NK-92 (cell line): ENCODE measurements around the gene PAM.
"Not testable (repeated sequence)": the region's sequence is repeated elsewhere in the genome, so short reads cannot be mapped to it uniquely, and the experiment has no call there.

ENCODE experiments used
- DNase-seq: peaks from one replicate; lab custom pipeline; 2025; ENCODE audit not compliant: unreplicated experiment; lab: John Stamatoyannopoulos, UW

The PAM gene

GRCh38 chr5:102750151-102750834, 4.8 kb upstream of the PAM start:
- no peak for DNase-seq

GRCh38 chr5:102751903-102752376, 3.2 kb upstream of the PAM start:
- DNase-seq, result not testable (repeated sequence)

- no peak for DNase-seq
Measured at GRCh38 chr5:102753889-102754766, 977 bp upstream of the PAM start.

DNA sequence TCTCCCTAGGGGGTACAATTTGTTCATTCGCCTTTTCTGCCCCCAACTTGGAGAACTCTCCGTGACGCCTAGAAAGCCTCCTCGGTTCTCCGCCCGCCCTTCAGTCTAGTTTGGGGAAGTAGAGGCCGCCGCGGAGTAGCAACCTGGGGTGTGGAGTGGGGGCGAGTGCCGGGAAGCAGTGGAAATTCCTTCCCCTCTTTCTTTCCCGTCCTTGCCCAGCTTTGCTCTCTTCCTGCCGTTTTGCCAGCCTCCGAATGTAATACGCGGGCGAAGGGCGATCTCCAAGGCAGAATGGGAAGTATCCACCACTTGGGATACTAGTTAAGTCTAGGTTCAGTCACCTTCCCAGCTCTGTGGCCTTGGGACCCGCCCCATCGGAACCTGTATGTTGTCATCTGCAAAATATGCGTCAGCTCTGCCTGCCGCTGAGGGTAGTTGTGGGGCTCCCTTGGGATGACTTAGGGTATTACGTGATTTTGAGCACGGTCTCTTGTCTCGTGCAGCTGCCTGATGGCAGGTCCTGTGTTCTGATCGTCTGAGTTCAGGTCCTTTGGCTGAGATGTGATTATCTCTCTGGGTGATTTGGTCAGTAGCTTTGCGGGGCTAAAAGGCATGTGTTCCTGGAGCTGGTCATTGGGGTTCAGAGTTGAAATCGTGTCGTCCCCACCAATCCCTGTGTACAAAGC, 724 bp downstream of the PAM start:
- DNase-seq, result no peak

- DNase-seq, result no peak
Measured at GRCh38 chr5:102758576-102758975, 3.5 kb downstream of the PAM start.

DNA sequence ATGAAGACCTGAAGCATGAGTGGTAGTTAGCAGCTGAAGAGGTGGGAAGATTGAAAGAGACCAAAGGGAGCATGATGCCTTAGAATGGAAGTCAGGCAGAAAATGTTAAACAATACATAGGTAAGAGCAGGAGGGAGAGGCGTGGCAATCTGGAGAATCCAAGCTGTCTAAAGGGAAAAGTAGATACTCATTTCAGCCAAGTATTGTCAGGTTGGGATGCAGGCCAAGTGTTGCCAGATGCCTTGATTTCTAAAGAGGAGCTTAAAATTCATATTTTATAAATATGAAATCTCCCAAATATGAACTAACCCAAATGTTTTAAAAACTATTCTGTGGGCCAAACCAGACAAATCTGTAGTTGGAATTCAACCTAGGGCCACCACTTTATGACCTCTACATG, 4.2 kb downstream of the PAM start:
- DNase-seq, result no peak

DNA sequence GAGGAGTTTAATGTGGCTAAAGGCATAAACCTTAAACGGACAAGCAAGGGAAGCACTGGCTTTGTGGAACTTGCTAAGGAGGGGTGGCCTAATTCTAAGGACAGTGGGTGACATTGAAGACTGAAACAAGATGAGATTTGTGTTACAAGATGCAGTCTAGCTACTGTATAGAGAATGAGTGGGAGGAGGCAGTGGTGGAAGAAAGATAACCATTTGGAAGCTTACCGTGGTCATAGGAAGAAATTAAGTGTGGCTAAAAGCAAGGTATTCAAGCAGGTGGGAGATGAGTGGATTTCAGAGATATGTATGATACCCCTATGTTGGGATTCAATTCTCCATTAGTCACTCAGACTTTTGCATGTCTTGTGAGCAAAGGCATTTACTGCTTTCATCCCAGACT, 4.6 kb downstream of the PAM start:
- DNase-seq, result no peak

- DNase-seq, result no peak
Measured at GRCh38 chr5:102760815-102761214, 5.7 kb downstream of the PAM start.

DNA sequence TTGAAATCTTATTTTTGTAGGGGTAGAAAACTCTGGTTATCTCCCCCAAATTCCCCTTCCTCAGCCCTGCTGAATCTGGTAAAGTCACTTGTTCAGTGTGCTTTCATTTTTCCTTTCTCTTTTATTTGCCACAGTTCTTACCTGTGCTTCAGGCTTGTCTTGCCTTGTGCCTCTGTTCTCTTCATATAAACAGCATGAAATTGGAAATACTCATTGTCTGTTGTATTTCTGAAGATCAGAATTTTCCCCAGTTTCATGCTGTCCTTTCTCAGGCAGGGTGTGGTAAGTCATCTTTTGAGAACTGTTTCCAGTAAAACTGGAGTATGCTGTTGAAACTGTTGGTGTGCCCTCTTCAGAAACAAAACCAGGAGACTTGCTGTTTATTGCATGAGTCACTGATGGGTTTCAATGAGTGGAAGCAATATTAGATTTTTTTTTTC, 7.0 kb downstream of the PAM start:
- no peak for DNase-seq

DNA sequence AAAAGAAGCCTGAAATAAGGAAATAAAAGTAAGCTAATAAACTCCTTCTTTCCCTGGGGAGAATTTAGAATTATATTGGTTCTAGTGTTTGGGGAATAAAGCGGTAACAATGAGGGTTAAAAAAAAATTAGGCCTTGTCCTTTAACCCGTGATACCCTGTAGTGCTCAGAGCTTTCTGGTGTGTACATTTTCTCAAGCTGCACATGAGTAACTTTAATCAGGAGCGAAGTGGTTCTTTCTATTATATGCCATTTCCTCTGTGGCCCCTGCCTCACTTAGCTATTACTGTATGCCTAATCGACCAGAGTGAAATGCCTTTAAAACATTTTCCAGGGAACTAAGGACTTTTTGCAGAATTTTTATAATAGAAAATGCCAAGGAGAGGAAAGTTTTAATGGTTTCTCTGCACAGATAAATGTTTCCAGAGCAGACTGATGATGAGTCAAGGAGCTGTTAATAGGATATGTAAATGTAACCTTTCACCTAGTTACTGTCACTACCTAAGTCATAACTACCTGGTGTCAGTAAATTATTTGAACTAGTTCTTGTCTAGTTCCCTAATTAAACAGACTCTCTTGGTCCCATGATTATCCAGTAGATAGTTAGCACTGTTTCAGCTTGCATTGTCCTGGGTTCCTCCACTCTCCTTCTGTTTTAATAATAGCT, 7.6 kb downstream of the PAM start:
- no peak for DNase-seq

DNA sequence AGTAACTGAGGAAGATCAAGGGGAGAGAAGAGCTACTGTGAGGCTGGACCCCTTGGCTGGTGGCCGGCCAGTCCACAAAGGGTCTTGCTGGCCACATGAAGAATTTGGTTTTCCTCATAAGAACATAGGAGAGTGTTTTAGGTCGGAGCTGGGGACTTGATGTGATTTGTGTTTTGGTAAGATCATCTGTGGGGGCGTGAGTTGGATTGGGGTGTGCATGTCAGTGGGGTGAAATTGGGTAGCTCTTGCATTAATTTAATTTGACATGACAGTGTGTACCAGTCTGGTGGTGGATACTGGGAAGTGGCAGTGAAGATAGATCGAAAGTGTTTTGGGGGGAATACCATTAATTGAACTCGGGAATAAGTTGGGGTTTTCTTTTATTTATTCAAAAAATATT, 8.6 kb downstream of the PAM start:
- no peak for DNase-seq

- no peak for DNase-seq
Measured at GRCh38 chr5:102764381-102765004, 9.4 kb downstream of the PAM start.

DNA sequence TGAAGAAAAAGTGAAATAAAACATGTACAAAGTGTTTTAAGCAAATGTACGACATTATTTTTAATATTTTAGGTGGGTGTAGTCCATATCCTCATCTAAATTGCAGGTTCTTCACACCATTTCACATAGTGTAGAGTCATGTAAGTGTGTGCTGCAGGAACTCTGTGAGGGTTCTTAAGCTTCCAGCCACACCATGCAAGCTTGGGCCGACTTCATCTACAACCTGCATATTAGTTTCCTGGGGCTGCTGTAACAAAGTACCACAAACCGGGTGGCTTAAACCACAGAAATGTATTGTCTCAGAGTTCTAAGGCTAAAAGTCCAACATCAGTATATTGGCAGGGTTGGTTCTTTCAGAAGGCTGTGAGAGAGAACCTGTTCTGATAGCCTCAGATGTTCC, 10.2 kb downstream of the PAM start:
- DNase-seq, result no peak

DNA sequence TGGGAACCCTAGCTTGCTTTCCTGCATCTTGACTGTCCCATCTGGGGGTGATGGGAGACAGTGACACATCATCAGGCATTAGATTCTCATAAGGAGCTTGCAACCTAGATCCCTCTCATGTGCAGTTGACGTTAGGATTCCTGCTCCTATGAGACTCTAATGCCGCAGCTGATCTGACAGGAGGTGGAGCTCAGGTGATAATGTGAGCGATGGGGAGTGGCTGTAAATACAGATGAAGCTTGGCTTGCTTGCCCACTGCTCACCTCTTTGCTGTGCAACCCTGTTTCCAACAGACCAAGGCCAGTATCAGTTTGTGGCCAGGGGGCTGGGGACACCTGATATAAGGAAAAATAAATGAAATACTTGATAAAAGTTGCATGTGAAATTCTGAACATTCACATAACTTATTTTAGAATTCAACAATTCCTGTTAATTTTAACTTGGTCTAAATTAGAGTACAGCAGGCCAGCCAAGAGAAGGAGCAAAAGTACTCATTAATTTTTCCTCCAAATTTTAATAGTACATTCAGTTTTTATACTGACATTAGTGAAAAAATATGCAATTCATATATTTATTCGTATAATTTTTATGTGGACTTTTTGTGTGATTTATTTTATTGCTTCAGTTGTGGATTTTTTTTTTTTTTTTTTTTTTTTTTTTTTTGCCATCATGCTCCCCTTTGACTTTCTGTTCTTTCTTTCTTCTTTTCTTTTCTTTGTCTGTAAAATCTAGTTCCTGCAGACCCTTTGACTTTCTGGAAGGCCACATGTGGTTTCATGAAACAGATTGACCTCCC, 11.4 kb downstream of the PAM start:
- DNase-seq, result no peak

GRCh38 chr5:102767862-102768261, 12.8 kb downstream of the PAM start:
- no peak for DNase-seq

- no peak for DNase-seq
Measured at GRCh38 chr5:102770803-102771202, 15.7 kb downstream of the PAM start.

- no peak for DNase-seq
Measured at GRCh38 chr5:102771435-102771834, 16.3 kb downstream of the PAM start.

- no peak for DNase-seq
Measured at GRCh38 chr5:102772273-102772672, 17.2 kb downstream of the PAM start.

DNA sequence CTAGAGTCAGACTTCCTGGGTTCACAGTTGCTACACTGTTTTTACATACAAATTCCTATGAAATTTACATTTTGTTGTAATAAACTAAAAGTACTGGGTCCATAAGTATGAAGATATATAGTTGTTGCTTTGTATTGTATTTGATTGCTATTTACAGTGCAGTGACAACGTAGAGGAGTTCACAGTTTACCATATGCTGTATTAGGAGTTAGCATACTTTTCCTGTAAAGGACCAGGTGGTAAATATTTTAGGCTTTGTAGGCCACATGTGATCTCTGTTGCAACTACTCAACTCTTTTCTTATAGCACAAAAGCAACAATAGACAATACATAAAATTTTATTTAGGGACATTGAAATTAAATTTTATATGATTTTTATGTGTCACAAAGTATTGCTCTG, 18.0 kb downstream of the PAM start:
- DNase-seq, result no peak

GRCh38 chr5:102775756-102776155, 20.7 kb downstream of the PAM start:
- DNase-seq, result not testable (repeated sequence)
